HG03135 (cell line): Measurements from ENCODE around the gene SAG.
"Not testable (repeated sequence)": the region's sequence is repeated elsewhere in the genome, so short reads cannot be mapped to it uniquely, and the experiment has no call there.

ENCODE experiments used
- ATAC-seq: cut with Tn5 transposase; IDR thresholded peaks from one replicate; pipeline ENCODE4 v1.9.1; 2021; ENCODE audit warnings: mild to moderate bottlenecking, moderate library complexity; ENCODE audit not compliant: unreplicated experiment

Gene SAG

GRCh38 chr2:233374776-233375175 lies 67.2 kb downstream of the SAG start:
- not testable (repeated sequence) for ATAC-seq

DNA sequence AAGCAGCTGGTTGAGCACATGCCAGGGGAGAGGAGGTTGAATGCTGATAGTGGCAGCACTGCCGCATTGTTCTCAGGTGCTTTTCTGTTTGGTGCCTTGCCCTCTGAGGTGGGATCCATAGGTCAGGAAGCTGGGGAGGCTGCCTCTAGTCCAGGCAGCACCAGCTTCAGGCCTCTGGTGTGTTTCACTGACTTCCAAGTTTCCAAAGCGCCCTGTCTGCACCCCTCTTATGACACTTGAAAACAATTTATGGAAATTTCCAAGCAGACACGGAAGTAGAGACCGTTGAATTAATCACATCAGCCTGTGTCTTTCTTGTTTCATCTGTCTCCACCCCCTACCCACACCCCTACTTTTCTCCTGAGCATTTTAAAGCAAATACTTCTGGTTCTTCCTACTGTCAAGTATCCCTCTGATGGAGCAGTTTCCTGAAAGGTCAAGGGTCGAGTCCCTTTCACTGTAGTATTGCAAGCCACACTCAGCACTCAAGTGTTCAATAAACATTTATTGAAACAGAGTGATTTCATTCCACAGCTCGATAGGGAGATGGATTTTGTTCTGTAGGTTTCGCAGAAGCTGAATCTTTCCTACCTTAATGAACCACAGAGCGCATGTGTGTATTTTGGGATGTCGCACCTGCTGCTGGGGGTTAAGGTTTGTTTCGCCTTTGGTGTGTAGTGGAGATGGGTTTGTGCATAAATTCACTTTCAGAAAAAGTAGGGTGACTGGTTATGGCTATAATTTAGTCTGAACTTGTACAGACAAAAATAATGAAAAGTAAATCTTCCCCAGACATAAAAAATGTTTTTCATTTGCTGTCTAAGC lies 68.1 kb downstream of the SAG start:
- ATAC-seq = no peak

DNA sequence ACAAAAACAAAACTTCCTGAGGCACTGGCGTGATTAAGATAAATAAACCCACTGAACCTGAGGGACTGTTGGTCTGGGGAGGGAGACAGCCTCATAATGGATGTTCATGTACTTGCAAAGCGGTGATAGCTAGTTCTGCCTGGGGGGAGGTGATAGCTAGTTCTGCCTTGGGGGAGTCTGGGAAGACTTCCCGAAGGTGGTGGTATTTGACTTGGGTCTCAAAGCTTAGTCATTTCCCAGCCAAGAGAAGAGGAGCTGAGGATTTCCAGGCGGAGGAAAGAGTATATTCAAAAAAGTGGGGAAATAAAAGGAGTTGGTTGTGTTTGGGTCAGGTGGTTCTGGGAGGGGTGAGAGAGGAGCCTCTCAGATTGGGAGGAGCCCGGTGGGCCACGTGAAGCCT lies 71.4 kb downstream of the SAG start:
- ATAC-seq = no peak

GRCh38 chr2:233379441-233379840 lies 71.8 kb downstream of the SAG start:
- no peak for ATAC-seq

DNA sequence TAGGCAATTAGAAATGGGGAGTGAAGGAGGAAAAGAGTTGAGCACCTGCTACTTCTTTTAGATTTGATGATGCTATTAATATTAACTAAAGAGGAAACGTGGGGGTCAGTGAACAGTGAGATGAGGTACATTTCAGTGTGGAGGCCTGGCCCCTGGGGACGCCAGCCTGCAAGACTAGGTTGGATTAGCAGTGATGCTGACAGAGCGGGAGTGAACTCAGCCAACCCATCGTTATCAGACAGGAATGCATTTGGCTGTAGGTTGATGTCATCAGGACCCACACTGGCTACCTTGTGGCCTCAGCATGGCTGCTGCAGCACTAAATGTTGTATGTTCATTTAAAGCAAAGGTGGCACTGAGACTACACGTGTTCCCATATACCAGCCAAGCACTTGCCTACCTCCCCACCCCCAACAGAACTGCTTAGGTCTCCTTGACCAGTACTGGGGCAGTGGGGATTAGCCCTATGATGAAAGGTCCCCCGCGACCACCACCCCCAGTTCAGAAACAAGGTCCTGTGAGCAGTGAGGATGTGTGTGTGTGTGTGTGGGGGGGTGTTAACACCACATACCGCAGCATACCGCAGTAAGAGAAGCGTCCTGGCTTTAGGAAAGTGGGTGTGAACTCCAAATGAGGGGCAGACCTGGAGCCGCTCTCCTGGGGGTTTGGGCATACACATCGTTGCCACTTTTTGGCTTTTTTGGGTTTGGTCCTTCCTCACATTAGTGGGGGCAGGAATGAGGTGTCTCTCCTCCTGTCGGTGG lies 72.7 kb downstream of the SAG start:
- ATAC-seq = peak; percentile 43

GRCh38 chr2:233380995-233381637 lies 73.5 kb downstream of the SAG start:
- ATAC-seq = no peak

- no peak for ATAC-seq
Measured at GRCh38 chr2:233381638-233381995, 74.0 kb downstream of the SAG start.

GRCh38 chr2:233384015-233384414 lies 76.4 kb downstream of the SAG start:
- no peak for ATAC-seq

- peak; percentile 17 for ATAC-seq
Measured at GRCh38 chr2:233384811-233385488, 77.3 kb downstream of the SAG start.

- peak; percentile 69 for ATAC-seq
Measured at GRCh38 chr2:233385489-233386044, 78.0 kb downstream of the SAG start.

DNA sequence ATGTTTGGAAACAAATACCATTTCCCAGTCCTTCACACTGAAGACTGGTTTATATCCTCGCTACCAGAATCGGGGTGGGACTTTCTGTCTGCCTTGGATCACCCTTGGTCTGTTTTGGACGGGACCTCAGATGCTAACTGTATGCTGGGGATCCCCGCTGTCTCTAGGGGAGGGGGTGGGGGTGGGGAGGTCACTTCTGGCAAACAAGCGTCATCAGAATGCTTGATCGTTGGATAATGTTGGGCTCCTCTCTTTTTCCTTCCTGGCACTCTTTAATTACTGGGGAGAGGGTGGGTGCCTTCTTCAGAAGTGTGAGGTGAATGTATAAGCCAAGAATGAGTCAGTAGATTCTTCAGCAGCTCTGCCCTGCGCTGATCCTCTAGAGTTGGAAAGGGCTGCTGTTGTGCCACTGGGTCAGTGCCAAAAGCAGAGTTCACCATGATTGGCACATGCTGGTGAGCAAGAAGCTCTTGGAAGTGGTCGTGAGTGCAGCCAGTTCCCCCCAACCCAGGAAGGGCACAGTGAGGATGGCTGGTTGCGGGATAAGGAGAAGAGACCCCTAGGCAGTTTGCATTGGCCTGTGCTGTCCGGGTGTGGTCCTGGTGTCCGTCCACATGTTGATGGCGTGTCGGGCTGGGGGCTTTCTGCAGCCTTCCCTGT lies 78.9 kb downstream of the SAG start:
- no peak for ATAC-seq

GRCh38 chr2:233387225-233387624 lies 79.6 kb downstream of the SAG start:
- ATAC-seq = no peak

DNA sequence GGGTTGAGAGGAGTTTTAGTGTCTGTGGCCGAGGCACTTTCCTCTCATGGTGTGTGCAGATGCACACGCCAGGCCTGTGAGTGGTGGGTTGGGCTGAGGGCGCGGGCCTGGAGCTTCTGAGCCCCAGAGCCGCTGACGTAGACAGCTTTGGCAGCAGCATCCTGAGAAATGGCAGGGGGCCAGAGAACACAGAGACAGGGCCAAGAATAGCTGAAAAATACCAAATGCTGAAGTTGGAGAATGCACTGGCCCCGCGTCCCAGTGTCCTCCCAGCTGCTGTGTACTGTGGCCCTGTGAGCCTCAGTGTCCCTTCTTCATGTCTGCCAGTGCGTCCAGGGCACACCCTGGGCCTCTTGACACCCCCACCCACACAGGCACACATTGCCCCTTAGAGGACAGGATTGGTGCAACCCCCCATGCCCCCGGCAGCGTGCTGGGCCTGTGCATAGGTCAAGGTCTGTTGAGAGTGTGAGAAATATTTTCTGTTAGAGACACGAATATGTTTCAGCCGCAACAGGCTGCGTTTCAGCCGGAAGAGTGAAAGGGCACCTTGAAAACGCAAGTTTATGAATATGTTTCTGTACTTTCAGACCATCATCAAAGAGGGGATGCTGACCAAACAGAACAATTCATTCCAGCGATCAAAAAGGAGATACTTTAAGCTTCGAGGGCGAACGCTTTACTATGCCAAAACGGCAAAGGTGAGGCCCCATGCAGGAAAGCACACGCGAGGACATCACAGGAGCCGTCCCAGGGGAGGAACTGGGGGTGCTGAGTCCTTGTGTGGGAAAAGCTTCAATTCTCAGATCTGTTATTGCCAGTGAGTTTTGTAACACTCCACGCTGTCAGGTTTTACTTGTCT lies 80.3 kb downstream of the SAG start:
- ATAC-seq = no peak

GRCh38 chr2:233389601-233390125 lies 82.0 kb downstream of the SAG start:
- no peak for ATAC-seq

DNA sequence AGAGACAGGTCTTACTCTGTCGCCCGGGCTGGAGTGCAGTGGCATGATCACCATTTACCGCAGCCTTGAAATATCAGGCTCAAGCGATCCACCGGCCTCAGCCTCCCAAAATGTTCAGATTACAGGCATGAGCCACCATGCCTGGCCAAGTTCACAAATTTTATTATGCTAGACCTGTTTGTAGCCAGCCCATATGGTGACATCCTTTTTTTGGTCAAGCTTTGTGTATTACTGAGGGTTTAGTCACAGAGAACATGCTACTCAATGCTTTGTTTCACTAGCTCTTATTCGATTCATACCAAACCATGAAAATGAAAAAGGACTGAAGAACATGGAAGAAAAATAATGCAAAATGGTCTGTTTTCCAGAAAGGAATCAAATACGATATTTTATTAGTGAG lies 88.1 kb downstream of the SAG start:
- ATAC-seq = no peak
